ENCODE measurements around the gene SKI.

Gene SKI

DNA sequence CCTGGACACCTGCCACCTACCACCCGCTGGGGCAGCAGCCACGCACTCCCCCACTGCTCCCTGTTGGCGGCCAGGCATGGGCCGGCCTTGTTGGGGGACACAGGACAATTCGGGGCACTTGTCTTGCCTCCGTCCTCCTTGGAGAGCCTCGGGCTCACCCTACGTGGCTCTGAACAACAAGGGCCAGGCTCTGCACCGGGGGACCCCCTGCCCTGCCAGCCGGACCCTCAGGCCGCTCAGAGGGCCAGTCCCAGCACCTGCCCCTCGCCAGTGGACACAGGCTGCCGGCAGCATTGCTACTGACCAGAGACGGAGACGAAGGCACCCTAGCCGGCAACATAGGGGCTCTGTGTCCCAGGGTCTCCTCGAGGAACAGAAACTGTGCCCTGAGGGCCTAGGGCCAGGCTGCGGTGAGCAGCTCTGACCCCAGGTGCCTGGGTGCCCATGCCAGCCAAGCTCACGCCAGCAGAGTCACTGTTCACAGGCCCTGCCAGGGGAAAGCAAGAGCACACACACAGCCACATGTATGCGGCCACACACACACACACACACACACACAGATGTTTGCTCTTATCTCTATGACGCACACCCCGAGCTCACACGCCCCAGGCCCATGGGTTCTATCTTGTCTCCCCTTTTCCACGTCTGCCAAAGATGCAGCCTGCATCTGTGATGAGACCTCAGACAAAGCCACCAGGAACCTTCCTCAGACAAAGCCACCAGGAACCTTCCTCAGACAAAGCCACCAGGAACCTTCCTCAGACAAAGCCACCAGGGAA, 117.4 kb downstream of the SKI start:
- Mint-ChIP-seq H3K27ac (peak overlapping the region in 1 of 3 experiments; percentile 79), H3K4me1 (peaks cover 14% of the 10 kb centered on the region), H3K9me3 (no peaks in the 10 kb centered on the region), H3K4me3 (no peak overlapping the region), H3K36me3 (ENCODE audit: low read depth) (no peaks in the 10 kb centered on the region), H3K27me3 (ENCODE audit: low read depth) (no peaks in the 10 kb centered on the region)
- TF ChIP-seq, protein P1, sequence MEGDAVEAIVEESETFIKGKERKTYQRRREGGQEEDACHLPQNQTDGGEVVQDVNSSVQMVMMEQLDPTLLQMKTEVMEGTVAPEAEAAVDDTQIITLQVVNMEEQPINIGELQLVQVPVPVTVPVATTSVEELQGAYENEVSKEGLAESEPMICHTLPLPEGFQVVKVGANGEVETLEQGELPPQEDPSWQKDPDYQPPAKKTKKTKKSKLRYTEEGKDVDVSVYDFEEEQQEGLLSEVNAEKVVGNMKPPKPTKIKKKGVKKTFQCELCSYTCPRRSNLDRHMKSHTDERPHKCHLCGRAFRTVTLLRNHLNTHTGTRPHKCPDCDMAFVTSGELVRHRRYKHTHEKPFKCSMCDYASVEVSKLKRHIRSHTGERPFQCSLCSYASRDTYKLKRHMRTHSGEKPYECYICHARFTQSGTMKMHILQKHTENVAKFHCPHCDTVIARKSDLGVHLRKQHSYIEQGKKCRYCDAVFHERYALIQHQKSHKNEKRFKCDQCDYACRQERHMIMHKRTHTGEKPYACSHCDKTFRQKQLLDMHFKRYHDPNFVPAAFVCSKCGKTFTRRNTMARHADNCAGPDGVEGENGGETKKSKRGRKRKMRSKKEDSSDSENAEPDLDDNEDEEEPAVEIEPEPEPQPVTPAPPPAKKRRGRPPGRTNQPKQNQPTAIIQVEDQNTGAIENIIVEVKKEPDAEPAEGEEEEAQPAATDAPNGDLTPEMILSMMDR (IDR thresholded peaks at IDR 0.05; ENCODE audit: unreplicated experiment in 3 of 3) = no peak

DNA sequence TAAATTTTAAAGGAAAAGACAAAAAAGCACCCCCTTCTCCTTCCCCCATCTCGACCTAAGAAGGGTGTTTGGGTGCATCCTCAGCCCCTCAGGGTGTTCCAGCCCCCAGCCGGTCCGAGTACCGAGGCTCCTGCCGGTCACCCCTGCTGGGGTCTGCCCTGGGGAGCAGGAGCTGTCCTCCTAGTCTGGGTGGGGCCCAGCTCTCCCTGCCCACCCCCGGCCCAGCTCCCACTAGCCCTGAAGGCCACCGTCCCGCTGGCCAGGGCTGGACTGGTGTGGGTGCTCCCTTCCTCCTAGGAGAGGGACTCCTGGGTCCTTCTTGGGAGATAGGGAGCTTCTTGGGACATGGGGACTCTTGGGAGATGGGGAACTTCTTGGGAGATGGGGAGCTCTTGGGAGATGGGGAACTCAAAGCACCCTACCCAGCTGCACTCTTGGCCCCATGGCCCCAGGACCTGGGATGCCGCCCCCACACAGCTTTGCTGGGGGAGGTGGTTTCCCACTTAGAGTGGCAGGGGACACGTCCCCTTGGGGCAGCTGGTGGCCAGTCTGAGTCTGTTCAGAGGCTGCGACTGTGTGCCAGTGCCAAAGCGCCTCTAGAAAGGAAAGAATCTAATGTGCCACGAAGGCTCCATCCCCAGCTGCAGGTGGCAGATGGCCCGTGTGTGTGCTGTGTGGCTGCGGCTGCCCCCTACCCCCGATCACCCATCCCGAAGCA, 118.7 kb downstream of the SKI start:
- Mint-ChIP-seq H3K27ac (no peak overlapping the region), H3K9me3 (no peaks in the 10 kb centered on the region), H3K4me3 (no peak overlapping the region), H3K36me3 (ENCODE audit: low read depth) (no peaks in the 10 kb centered on the region), H3K27me3 (ENCODE audit: low read depth) (peaks cover 5% of the 10 kb centered on the region), H3K4me1 (peaks cover 19% of the 10 kb centered on the region)
- TF ChIP-seq, protein P1 (IDR thresholded peaks at IDR 0.05; ENCODE audit: unreplicated experiment in 3 of 3) = no peak

DNA sequence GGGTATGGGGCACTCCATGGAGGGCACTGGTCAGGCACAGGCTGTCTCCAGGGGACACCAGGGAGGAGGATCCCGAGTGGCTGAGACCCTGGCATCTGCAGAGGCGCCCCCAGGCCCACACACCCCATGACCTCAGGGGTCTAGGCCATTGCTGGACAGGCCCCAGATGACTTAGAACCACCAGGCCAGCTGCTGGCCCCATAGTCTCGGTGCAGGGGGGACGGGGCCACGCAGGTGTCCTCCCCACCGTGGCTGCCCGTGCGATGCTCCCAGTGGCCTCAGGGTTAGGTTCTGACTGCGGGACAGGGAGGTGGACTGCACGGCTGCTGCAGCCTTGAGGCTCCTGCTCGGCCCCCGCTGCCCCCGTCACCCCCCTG, 119.3 kb downstream of the SKI start:
- no peak overlapping the region for H3K4me3 Mint-ChIP-seq
- H3K4me1 Mint-ChIP-seq = peaks cover 19% of the 10 kb centered on the region
- no peaks in the 10 kb centered on the region for H3K36me3 Mint-ChIP-seq (ENCODE audit: low read depth)
- TF ChIP-seq, protein P1 (IDR thresholded peaks at IDR 0.05; ENCODE audit: unreplicated experiment in 3 of 3) = no peak
- H3K9me3 Mint-ChIP-seq = no peaks in the 10 kb centered on the region
- peak overlapping the region; percentile 51 to 83 (median 66) for H3K27ac Mint-ChIP-seq
- H3K27me3 Mint-ChIP-seq (ENCODE audit: low read depth) = peaks cover 5% of the 10 kb centered on the region

DNA sequence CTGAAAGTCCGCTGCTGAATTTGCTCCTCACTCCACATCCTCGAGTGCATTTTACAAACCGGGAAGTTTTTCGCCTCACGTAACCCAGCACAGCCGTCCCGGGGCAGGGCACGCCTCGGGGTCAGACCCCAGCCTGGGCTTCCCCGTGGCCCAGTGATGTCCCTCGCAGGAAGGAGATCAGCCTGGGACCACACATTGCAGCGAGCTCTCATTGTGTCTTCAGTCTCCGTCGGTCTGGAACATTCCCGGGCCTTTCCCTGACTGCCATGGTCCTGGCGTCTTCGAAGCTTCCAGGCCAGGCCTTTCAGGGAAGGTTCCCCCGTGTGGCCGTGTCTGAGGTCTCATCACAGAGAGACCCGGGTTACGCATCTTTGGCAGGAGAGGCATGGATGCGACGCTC, 119.8 kb downstream of the SKI start:
- TF ChIP-seq, protein P1 (IDR thresholded peaks at IDR 0.05; ENCODE audit: unreplicated experiment in 3 of 3) = no peak
- Mint-ChIP-seq H3K27me3 (ENCODE audit: low read depth) (peaks cover 5% of the 10 kb centered on the region), H3K4me3 (no peak overlapping the region), H3K27ac (peak overlapping the region; percentile 51 to 83 (median 66)), H3K36me3 (ENCODE audit: low read depth) (no peaks in the 10 kb centered on the region), H3K4me1 (peaks cover 19% of the 10 kb centered on the region), H3K9me3 (no peaks in the 10 kb centered on the region)

DNA sequence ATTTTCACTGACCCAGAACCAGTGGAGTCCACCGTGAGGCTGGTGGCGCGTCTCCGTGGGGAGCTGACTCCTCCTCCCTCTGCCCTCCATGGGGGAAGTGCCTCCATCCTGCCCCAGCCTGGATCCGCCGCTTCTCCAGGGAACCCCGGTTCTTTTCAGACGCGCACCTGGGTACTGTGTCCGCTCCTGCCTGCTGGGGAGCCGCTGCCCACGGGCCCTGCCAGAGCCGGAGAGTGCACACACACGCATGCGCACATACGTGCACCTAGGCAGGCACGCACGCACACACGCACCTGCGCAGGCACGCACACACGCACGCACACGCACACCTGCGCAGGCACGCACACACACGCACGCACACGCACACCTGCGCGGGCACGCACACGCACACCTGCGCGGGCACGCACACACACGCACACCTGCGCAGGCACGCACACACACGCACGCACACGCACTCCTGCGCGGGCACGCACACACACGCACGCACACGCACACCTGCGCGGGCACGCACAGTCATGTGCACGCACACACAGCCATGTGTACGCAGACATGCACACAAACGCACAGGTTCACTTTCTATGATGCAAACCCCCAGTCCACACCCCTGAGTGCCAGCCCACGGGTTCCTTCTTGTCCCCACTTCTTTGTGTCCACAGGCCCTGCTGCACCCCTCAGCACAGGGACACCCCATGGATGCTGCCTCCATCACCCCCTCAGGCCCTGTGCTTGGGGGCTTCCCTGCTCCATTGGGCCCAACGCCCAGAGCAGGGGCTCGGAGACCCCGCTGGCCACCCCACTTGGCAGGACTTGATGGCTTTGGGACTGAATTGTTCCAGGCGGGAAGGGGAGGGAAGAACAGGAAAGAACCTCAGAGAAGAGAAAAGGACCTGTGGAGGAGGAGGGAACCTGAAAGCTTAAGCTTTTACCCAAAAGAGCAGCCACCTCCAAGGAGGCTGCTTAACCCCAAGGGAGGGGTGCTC, 120.5 kb downstream of the SKI start:
- peak overlapping the region; percentile 73 to 92 (median 83) for H3K27ac Mint-ChIP-seq

More for the DNA sequence above, 120.5 kb downstream of the SKI start:
- TF ChIP-seq, protein P1 (IDR thresholded peaks at IDR 0.05; ENCODE audit: unreplicated experiment in 3 of 3) = no peak
- Mint-ChIP-seq H3K4me1 (peaks cover 23% of the 10 kb centered on the region), H3K27me3 (ENCODE audit: low read depth) (peaks cover 5% of the 10 kb centered on the region), H3K4me3 (no peak overlapping the region), H3K36me3 (ENCODE audit: low read depth) (no peaks in the 10 kb centered on the region), H3K9me3 (no peaks in the 10 kb centered on the region)

Data from nephron (organoid).